Tibial artery (tissue), 4 donors: Measurements from ENCODE around the gene SYNJ2.

Experiments
- DNase-seq, 2 donors: peaks; one replicate each; pipeline ENCODE4 v3.0.0-alpha.2; 2019
- H3K27ac ChIP-seq, 2 donors: fragments of 200-600 bp; sonication (generic) in 1 of 2; 1 replicate in 1 of 2; 2 replicates in 1 of 2; pipeline ENCODE4 v1.5.1; 2018 to 2019; ENCODE audit warnings: mild to moderate bottlenecking in 1 of 2
- H3K27me3 ChIP-seq, 2 donors: fragments of 200-600 bp; sonication (generic) in 1 of 2; one replicate each; pipeline versions ENCODE4 v1.5.1 to v1.6.0; 2016 to 2019
- H3K36me3 ChIP-seq, 3 donors: fragments of 200-600 bp; sonication (generic) in 2 of 3; one replicate each; pipeline ENCODE4 v1.5.1; 2016 to 2019; ENCODE audit warnings: mild to moderate bottlenecking in 2 of 3
- H3K4me1 ChIP-seq, 4 donors: fragments of 200-600 bp; sonication (generic) in 2 of 4; 1 replicate in 3 of 4; 2 replicates in 1 of 4; pipeline ENCODE4 v1.5.1; 2016 to 2019
- H3K4me3 ChIP-seq, 2 donors: fragments of 200-600 bp; sonication (generic) in 1 of 2; 1 replicate in 1 of 2; 2 replicates in 1 of 2; pipeline ENCODE4 v1.5.1; 2018 to 2019; ENCODE audit warnings: mild to moderate bottlenecking in 2 of 2
- H3K9me3 ChIP-seq, 3 donors: fragments of 200-600 bp; sonication (generic) in 1 of 3; one replicate each; pipeline ENCODE4 v1.5.1; 2016 to 2019
- CTCF ChIP-seq, 2 experiments: fragments of 200-600 bp in 1 of 2; fragments of 450-650 bp in 1 of 2; IDR thresholded peaks; one replicate each; pipeline ENCODE4 v1.5.1; 2017 to 2019; ENCODE audit warnings: antibody characterized with exemption in 2 of 2, mild to moderate bottlenecking in 1 of 2, moderate library complexity in 1 of 2
- intact Hi-C: fragments of 100-400 bp; cut with DNase I; formaldehyde crosslinking; loops from one replicate; pipeline ENCODE4 v1.15.0; 2023; ENCODE audit warnings: low total_unique reads

The SYNJ2 gene

GRCh38 chr6:158022749-158023596, 41.3 kb downstream of the SYNJ2 start:
- no peaks in the 10 kb centered on the region for H3K9me3 ChIP-seq
- H3K27me3 ChIP-seq, result no peaks in the 10 kb centered on the region
- no peak for DNase-seq
- peaks cover 0 to 43% (median 33%) of the 10 kb centered on the region in 4 donors for H3K4me1 ChIP-seq
- peaks cover 0 to 8% (median 6%) of the 10 kb centered on the region in 3 donors for H3K36me3 ChIP-seq
- intact Hi-C loops, result no loop called here
- no peak overlapping the region for H3K4me3 ChIP-seq
- no peak overlapping the region for H3K27ac ChIP-seq
- no peak for TF ChIP-seq CTCF (IDR thresholded peaks at IDR 0.05)

- H3K36me3 ChIP-seq, result peaks cover 0 to 8% (median 6%) of the 10 kb centered on the region in 3 donors
- no peak for TF ChIP-seq CTCF (IDR thresholded peaks at IDR 0.05)
- H3K27ac ChIP-seq, result no peak overlapping the region
- intact Hi-C loops, result no loop called here
- no peaks in the 10 kb centered on the region for H3K27me3 ChIP-seq
- H3K4me1 ChIP-seq, result peaks cover 0 to 43% (median 33%) of the 10 kb centered on the region in 4 donors
- no peak for DNase-seq
- no peak overlapping the region for H3K4me3 ChIP-seq
- H3K9me3 ChIP-seq, result no peaks in the 10 kb centered on the region
Measured at GRCh38 chr6:158023597-158023939, 41.9 kb downstream of the SYNJ2 start.

GRCh38 chr6:158024566-158025297, 43.1 kb downstream of the SYNJ2 start:
- H3K9me3 ChIP-seq, result no peaks in the 10 kb centered on the region
- intact Hi-C loops, result no loop called here
- no peak overlapping the region for H3K27ac ChIP-seq
- peaks cover 0 to 33% (median 24%) of the 10 kb centered on the region in 4 donors for H3K4me1 ChIP-seq
- no peak overlapping the region for H3K4me3 ChIP-seq
- H3K27me3 ChIP-seq, result no peaks in the 10 kb centered on the region
- H3K36me3 ChIP-seq, result peaks cover 0 to 8% (median 6%) of the 10 kb centered on the region in 3 donors
- no peak for DNase-seq
- TF ChIP-seq CTCF (IDR thresholded peaks at IDR 0.05), result no peak

GRCh38 chr6:158026054-158026900, 44.6 kb downstream of the SYNJ2 start:
- TF ChIP-seq CTCF (IDR thresholded peaks at IDR 0.05), result peak; percentile 27 to 38
- peak overlapping the region; percentile 76 to 80 for H3K27ac ChIP-seq
- peak; percentile 95 to 96 for DNase-seq
- peaks cover 0 to 36% (median 27%) of the 10 kb centered on the region in 4 donors for H3K4me1 ChIP-seq
- H3K27me3 ChIP-seq, result no peaks in the 10 kb centered on the region
- H3K9me3 ChIP-seq, result no peaks in the 10 kb centered on the region
- H3K36me3 ChIP-seq, result peaks cover 0 to 8% (median 3%) of the 10 kb centered on the region in 3 donors
- H3K4me3 ChIP-seq, result peak overlapping the region; percentile 5 to 15
- intact Hi-C loops, result no loop called here

GRCh38 chr6:158026901-158027589, 45.4 kb downstream of the SYNJ2 start:
- Histone ChIP-seq H3K27me3 (no peaks in the 10 kb centered on the region), H3K27ac (peak overlapping the region; percentile 76 to 80), H3K4me3 (no peak overlapping the region), H3K4me1 (peaks cover 0 to 44% (median 34%) of the 10 kb centered on the region in 4 donors), H3K36me3 (peaks cover 0 to 8% (median 3%) of the 10 kb centered on the region in 3 donors), H3K9me3 (no peaks in the 10 kb centered on the region)
- peak in 1 of 2 donors; percentile 62 for DNase-seq
- TF ChIP-seq CTCF (IDR thresholded peaks at IDR 0.05), result no peak
- intact Hi-C loops, result no loop called here
